K562 (cell line): ENCODE measurements around the gene ELP1. TPM values are rescaled to one million over a fixed set of nuclear protein-coding genes. Genes with fewer than 3 reads are reported as not detected.

Experiments used
- ATAC-seq: fragments of 200-7000 bp; cut with Tn5 transposase; 3 replicates; pipeline ENCODE4 v1.9.1; 2020; ENCODE audit warnings: moderate library complexity
- BruUV-seq: library from RNA; stranded (reverse); fragments of 400-500 nt; replicated peaks from 2 replicates; lab custom pipeline; 2021; lab: Mats Ljungman, UMichigan
- CTCF ChIA-PET: fragments of 300-600 bp; formaldehyde crosslinking; extraction: SDS; loops from one replicate; lab custom pipeline; 2021; ENCODE audit warnings: low intra/inter-chr PET ratio; lab: Yijun Ruan, JAX
- POLR2A ChIA-PET: fragments of 300-600, 350-650 bp; sonication (Branson Sonifier 250); formaldehyde crosslinking; extraction: SDS; loops from one replicate; lab custom pipeline; 2021; ENCODE audit warnings: antibody characterized with exemption, inconsistent platforms; lab: Yijun Ruan, JAX
- DNase-seq, 4 experiments: peaks; one replicate each; pipeline versions ENCODE4 v3.0.0 to v3.0.0-alpha.2; 2011 to 2018; ENCODE audit warnings: low spot score in 3 of 4, mixed read lengths in 3 of 4; ENCODE audit errors: extremely low read depth in 1 of 4
- FAIRE-seq: peaks from 2 replicates; lab custom pipeline; 2011; peaks lifted over from hg19 to GRCh38; lab: Jason Lieb, UNC
- H2AFZ ChIP-seq: 2 replicates; pipeline ENCODE4 v1.6.0; 2011; ENCODE audit warnings: low read depth, low read length, control low read depth, inconsistent platforms
- H3K27ac ChIP-seq: fragments of 200-600 bp; 3 replicates; pipeline ENCODE4 v1.8.0; 2011; ENCODE audit warnings: low read depth, mild to moderate bottlenecking, control low read depth, inconsistent platforms, low read length, moderate library complexity, mixed read lengths; ENCODE audit errors: extremely low read depth
- H3K27me3 ChIP-seq, 2 experiments: fragments of 300-600 bp in 1 of 2; 2 replicates in 1 of 2; 3 replicates in 1 of 2; pipeline versions ENCODE4 v1.6.0 to v1.8.0; 2011; ENCODE audit warnings: inconsistent platforms in 2 of 2, low read length in 2 of 2, mild to moderate bottlenecking in 1 of 2, mixed read lengths in 1 of 2, moderate library complexity in 1 of 2; ENCODE audit not compliant: control insufficient read depth in 2 of 2, insufficient read depth in 2 of 2
- H3K36me3 ChIP-seq: fragments of 300-600 bp; 3 replicates; pipeline ENCODE4 v1.8.0; 2011; ENCODE audit warnings: mild to moderate bottlenecking, low read length, inconsistent platforms; ENCODE audit not compliant: control insufficient read depth, insufficient read depth
- H3K4me1 ChIP-seq, 2 experiments: fragments of 200-600 bp in 1 of 2; replicated peaks in 1 of 2; 2 replicates in 1 of 2; 3 replicates in 1 of 2; pipeline versions ENCODE4 v1.5.1 to v1.8.0; 2011; ENCODE audit warnings: inconsistent platforms in 2 of 2, low read length in 2 of 2, mild to moderate bottlenecking in 1 of 2, mixed read lengths in 1 of 2, moderate library complexity in 1 of 2; ENCODE audit not compliant: control insufficient read depth in 2 of 2, insufficient read depth in 2 of 2
- H3K4me2 ChIP-seq: 2 replicates; pipeline ENCODE4 v1.6.1; 2011; ENCODE audit warnings: low read length, control low read depth, inconsistent platforms, mixed read lengths; ENCODE audit not compliant: insufficient read depth
- H3K4me3 ChIP-seq: fragments of 200-600 bp; sonication (generic), shearing (Covaris generic); 2 replicates; pipeline ENCODE4 v1.5.1; 2016; ENCODE audit warnings: control low read depth, inconsistent platforms
- H3K79me2 ChIP-seq: fragments of 200-600 bp; 3 replicates; pipeline ENCODE4 v1.8.0; 2011; ENCODE audit warnings: low read length, inconsistent platforms; ENCODE audit not compliant: control insufficient read depth, insufficient read depth
- H3K9ac ChIP-seq, 2 experiments: 2 replicates each; pipeline versions ENCODE4 v1.6.0 to v1.6.1; 2011; ENCODE audit warnings: low read depth in 2 of 2, low read length in 2 of 2, control low read depth in 1 of 2, inconsistent platforms in 1 of 2, mild to moderate bottlenecking in 1 of 2, mixed read lengths in 1 of 2; ENCODE audit not compliant: insufficient read depth in 1 of 2
- H3K9me1 ChIP-seq: one replicate; pipeline ENCODE4 v1.6.0; 2011; ENCODE audit warnings: inconsistent platforms, mild to moderate bottlenecking, low read length, moderate library complexity; ENCODE audit not compliant: control insufficient read depth, insufficient read depth
- H3K9me3 ChIP-seq: replicated peaks from 2 replicates; pipeline ENCODE4 v1.5.1; 2011; ENCODE audit warnings: low read depth, low read length, inconsistent platforms; ENCODE audit not compliant: control insufficient read depth, insufficient read depth
- H4K20me1 ChIP-seq: replicated peaks from 2 replicates; pipeline ENCODE4 v1.6.1; 2011; ENCODE audit warnings: low read length, inconsistent platforms, mixed read lengths; ENCODE audit not compliant: control insufficient read depth, insufficient read depth
- CREB5 ChIP-seq: fragments of 250-450 bp; sonication (Bioruptor Pico); IDR thresholded peaks from 2 replicates; pipeline ENCODE4 v1.5.0; 2020; ENCODE audit warnings: mild to moderate bottlenecking
- KDM5B ChIP-seq: fragments of 200-600 bp; sonication (generic); IDR thresholded peaks from 2 replicates; pipeline ENCODE4 v1.6.1; 2012; ENCODE audit warnings: low read depth, mild to moderate bottlenecking, moderate library complexity, low read length, control low read depth, inconsistent platforms; ENCODE audit not compliant: insufficient replicate concordance
- MCM5 ChIP-seq: fragments of 450-650 bp; IDR thresholded peaks from 2 replicates; pipeline ENCODE4 v1.6.1; 2016; ENCODE audit warnings: low read depth
- RAD21 ChIP-seq, 2 experiments: fragments of 250-450 bp in 1 of 2; fragments of 450-650 bp in 1 of 2; sonication (Bioruptor Pico) in 1 of 2; formaldehyde crosslinking in 1 of 2; IDR thresholded peaks in 1 of 2; conservative IDR thresholded peaks in 1 of 2; 2 replicates each; pipeline versions ENCODE4 v1.4.0 to v1.8.0; 2020 to 2022; ENCODE audit warnings: mild to moderate bottlenecking in 2 of 2, moderate library complexity in 1 of 2
- SMAD1 ChIP-seq: fragments of 150-350 bp; IDR thresholded peaks from 2 replicates; pipeline ENCODE4 v1.6.1; 2014; ENCODE audit warnings: low read length, low read depth; ENCODE audit not compliant: partially characterized antibody
- YBX1 ChIP-seq: fragments of 450-650 bp; IDR thresholded peaks from 2 replicates; pipeline ENCODE4 v1.7.1; 2016; ENCODE audit warnings: mild to moderate bottlenecking
- ZNF639 ChIP-seq, 2 experiments: fragments of 200-800 bp in 1 of 2; sonication (Bioruptor generic) in 1 of 2; sonication (generic) in 1 of 2; formaldehyde crosslinking in 1 of 2; IDR thresholded peaks in 1 of 2; conservative IDR thresholded peaks in 1 of 2; 2 replicates each; pipeline versions ENCODE4 v1.5.0 to v1.6.1; 2016 to 2020; ENCODE audit warnings: missing compliant biosample characterization in 1 of 2, missing genetic modification characterization in 1 of 2, missing genetic modification reagents in 1 of 2
- ZNF76 ChIP-seq: fragments of 250-450 bp; sonication (Bioruptor Pico); IDR thresholded peaks from 2 replicates; pipeline ENCODE4 v1.4.0; 2020; ENCODE audit warnings: mild to moderate bottlenecking, moderate library complexity, borderline replicate concordance
- WGBS: fragments of 100-300 bp; shearing (Covaris generic); methylation state at CpG from one replicate; pipeline ENCODE4 v1.1.6; 2016; ENCODE audit warnings: low coverage, mixed read lengths; ENCODE audit not compliant: insufficient coverage; ENCODE audit errors: missing lambda C conversion rate; 5-methylcytosine and 5-hydroxymethylcytosine counted together
- in situ Hi-C: fragments of 300-500 bp; cut with MboI; formaldehyde crosslinking; loops from 4 replicates; pipeline ENCODE4 v1.15.0; 2018; ENCODE audit warnings: inconsistent platforms, mixed read lengths
- intact Hi-C: fragments of 100-400 bp; cut with micrococcal nuclease; formaldehyde crosslinking; loops from 2 replicates; pipeline ENCODE4 v1.14.2; 2022
- polyA plus RNA-seq, 8 experiments: library from polyadenylated mRNA; depleted of rRNA in 4 of 8; stranded (reverse) in 5 of 8; unstranded in 3 of 8; fragments of >200 nt; fragmentation: Nextera tagmentation in 2 of 8; fragmentation: Illumina TruSeq in 1 of 8; extraction: Ambion mirVana in 2 of 8; extraction: Trizol in 1 of 8; gene quantifications; 2 replicates each; pipeline versions ENCODE4 v1.2.1 to v1.2.3, GENCODE V29; 2011 to 2014; ENCODE audit warnings: inconsistent platforms in 1 of 8, missing spikeins in 1 of 8
- total RNA-seq, 7 experiments: library from RNA; depleted of rRNA in 6 of 7; stranded (reverse); fragments of >200 nt in 6 of 7; fragmentation: Illumina TruSeq in 2 of 7; extraction: Trizol in 2 of 7; gene quantifications; 2 replicates each; pipeline versions ENCODE4 v1.2.1 to v1.2.3, GENCODE V29; 2011 to 2021; ENCODE audit warnings: low replicate concordance in 1 of 7

Gene ELP1
- total and polyA plus RNA-seq, 9 of the 15 experiments (the other 6 are each of a cell fraction or from before 2014, with no cell fraction given) = 17.0 to 48.6 (median 39.7) TPM

GRCh38 chr9:108885643-108886348 lies 48.1 kb downstream of the ELP1 start (continued):
- TF ChIP-seq SMAD1 (peak; percentile 69), ZNF639 (CRISPR knock-in tag; conservative IDR thresholded peaks at IDR 0.05 in 1 of 2, IDR thresholded peaks at IDR 0.05 in 1 of 2) (0 out of 4 replicates have a peak, but pooled peaks of 1 of the 2 experiments have one; percentile 18), KDM5B (no peak), RAD21 (CRISPR knock-in tag; conservative IDR thresholded peaks at IDR 0.05 in 1 of 2, IDR thresholded peaks at IDR 0.05 in 1 of 2) (peak in 1 of 2 experiments; percentile 23; a peak in 1 of 4 replicates), ZNF76 (CRISPR knock-in tag) (no peak)

GRCh38 chr9:108884701-108885100 lies 49.2 kb downstream of the ELP1 start:
- in situ Hi-C loops (no loop called here), intact Hi-C loops (loop anchor here (5.0 to 10.0 kb wide), 3 partner anchors 68 to 440 kb away; partner anchors contain the start of gene EPB41L4B)
- H3K79me2 ChIP-seq = no peaks in the 10 kb centered on the region
- POLR2A ChIA-PET = interaction anchor here (1.0 kb wide), 1 partner anchor 20 kb away, joined by 3 read pairs; no protein-coding TSS in a partner anchor
- peaks cover 67% of the 10 kb centered on the region for H3K36me3 ChIP-seq
- peaks cover 3 to 10% of the 10 kb centered on the region in 2 experiments; a peak in 1 of 5 replicates for H3K4me1 ChIP-seq
- H3K4me3 ChIP-seq = no peak overlapping the region
- WGBS = 83% methylated on average over 3 of the region's 3 CpGs
- no peak overlapping the region for H3K9ac ChIP-seq
- H3K9me3 ChIP-seq = no peaks in the 10 kb centered on the region
- H3K27ac ChIP-seq = no peak overlapping the region
- H3K4me2 ChIP-seq = no peak overlapping the region
- no peak overlapping the region for H2AFZ ChIP-seq
- TF ChIP-seq YBX1 (no peak), CREB5 (no peak), MCM5 (no peak)
- ATAC-seq (no peak), FAIRE-seq (no peak), DNase-seq (no peak)
- no TSS peak for BruUV-seq
- H3K9me1 ChIP-seq = no peaks in the 10 kb centered on the region
- H4K20me1 ChIP-seq = no peaks in the 10 kb centered on the region
- CTCF ChIA-PET = no interaction called here
- H3K27me3 ChIP-seq = no peaks in the 10 kb centered on the region
